GM12878 (cell line): Measurements from ENCODE around the gene SALL1. TPM values are rescaled to one million over a fixed set of nuclear protein-coding genes. Genes with fewer than 3 reads are reported as not detected.

ENCODE experiments used
- ATAC-seq: fragments of 200-7000 bp; cut with Tn5 transposase; 3 replicates; pipeline ENCODE4 v1.9.1; 2020; ENCODE audit warnings: mild to moderate bottlenecking, moderate library complexity
- BruUV-seq: library from RNA; stranded (reverse); fragments of 400-500 nt; replicated peaks from 2 replicates; lab custom pipeline; 2021; lab: Mats Ljungman, UMichigan
- CTCF ChIA-PET: fragments of 300-600 bp; sonication (Branson Sonifier 250); formaldehyde crosslinking; extraction: SDS; loops from one replicate; lab custom pipeline; 2021; ENCODE audit warnings: inconsistent platforms; lab: Yijun Ruan, JAX
- POLR2A ChIA-PET: fragments of 350-600 bp; formaldehyde crosslinking; extraction: SDS; loops from one replicate; lab custom pipeline; 2021; ENCODE audit warnings: inconsistent platforms; lab: Charles Lee
- RAD21 ChIA-PET: fragments of 300-600 bp; sonication (Branson Sonifier 250); formaldehyde crosslinking; loops from one replicate; lab custom pipeline; 2023; ENCODE audit warnings: antibody characterized with exemption; ENCODE audit not compliant: unreplicated experiment; lab: Charles Lee
- SMC1A ChIA-PET: fragments of 300-600 bp; sonication (Branson Sonifier 250); formaldehyde crosslinking; loops from one replicate; lab custom pipeline; 2023; ENCODE audit not compliant: unreplicated experiment, uncharacterized antibody; lab: Charles Lee
- DNase-seq: peaks from one replicate; pipeline ENCODE4 v3.0.0-alpha.2; 2011; ENCODE audit warnings: low read depth, low spot score
- FAIRE-seq: peaks from 3 replicates; lab custom pipeline; 2011; peaks lifted over from hg19 to GRCh38; lab: Jason Lieb, UNC
- H2AFZ ChIP-seq: 2 replicates; pipeline ENCODE4 v1.6.0; 2011; ENCODE audit warnings: low read depth, low read length, control low read depth; ENCODE audit not compliant: control insufficient read depth
- H3K27ac ChIP-seq: 2 replicates; pipeline ENCODE4 v1.5.1; 2011; ENCODE audit warnings: control low read depth; ENCODE audit not compliant: control insufficient read depth, insufficient read depth
- H3K27me3 ChIP-seq, 2 experiments: replicated peaks in 1 of 2; 2 replicates each; pipeline versions ENCODE4 v1.6.0 to v1.6.1; 2011; ENCODE audit warnings: low read length in 1 of 2; ENCODE audit not compliant: control insufficient read depth in 2 of 2, insufficient read depth in 2 of 2
- H3K36me3 ChIP-seq, 2 experiments: 2 replicates each; pipeline ENCODE4 v1.5.1; 2011; ENCODE audit warnings: low read length in 1 of 2; ENCODE audit not compliant: control insufficient read depth in 2 of 2, insufficient read depth in 2 of 2
- H3K4me1 ChIP-seq: 2 replicates; pipeline ENCODE4 v1.6.1; 2011; ENCODE audit warnings: mild to moderate bottlenecking, low read length, moderate library complexity, mixed read lengths; ENCODE audit not compliant: control insufficient read depth, insufficient read depth
- H3K4me2 ChIP-seq: 2 replicates; pipeline ENCODE4 v1.6.0; 2011; ENCODE audit warnings: control low read depth; ENCODE audit not compliant: control insufficient read depth, insufficient read depth
- H3K4me3 ChIP-seq: fragments of 200-600 bp; sonication (generic); 2 replicates; pipeline ENCODE4 v1.5.1; 2016
- H3K79me2 ChIP-seq: 2 replicates; pipeline ENCODE4 v1.6.0; 2011; ENCODE audit warnings: low read length; ENCODE audit not compliant: control insufficient read depth, insufficient read depth
- H3K9ac ChIP-seq: 2 replicates; pipeline ENCODE4 v1.8.0; 2011; ENCODE audit warnings: low read length, control low read depth, mixed read lengths; ENCODE audit not compliant: control insufficient read depth, insufficient read depth
- H3K9me3 ChIP-seq: replicated peaks from 3 replicates; pipeline ENCODE4 v1.5.1; 2011; ENCODE audit warnings: mild to moderate bottlenecking, low read length; ENCODE audit not compliant: control insufficient read depth, insufficient read depth
- H4K20me1 ChIP-seq: 2 replicates; pipeline ENCODE4 v1.6.0; 2011; ENCODE audit not compliant: control insufficient read depth, insufficient read depth
- BCL11A ChIP-seq: IDR thresholded peaks from 2 replicates; pipeline ENCODE4 v1.6.1; 2011; ENCODE audit warnings: low read depth, low read length
- BHLHE40 ChIP-seq, 2 experiments: fragments of 450-650 bp in 1 of 2; IDR thresholded peaks; 2 replicates each; pipeline ENCODE4 v1.6.1; 2011 to 2017; ENCODE audit warnings: low read depth in 2 of 2, borderline replicate concordance in 1 of 2, improper control_type of control experiment in 1 of 2, low read length in 1 of 2, mild to moderate bottlenecking in 1 of 2
- IKZF2 ChIP-seq, 2 experiments: fragments of 450-650 bp; IDR thresholded peaks; 2 replicates each; pipeline ENCODE4 v1.6.1; 2017; ENCODE audit warnings: mild to moderate bottlenecking in 2 of 2, moderate library complexity in 2 of 2
- LARP7 ChIP-seq: fragments of 450-650 bp; IDR thresholded peaks from 2 replicates; pipeline ENCODE4 v1.6.1; 2017; ENCODE audit warnings: mild to moderate bottlenecking
- MTA2 ChIP-seq: fragments of 450-650 bp; IDR thresholded peaks from 2 replicates; pipeline ENCODE4 v1.6.1; 2016; ENCODE audit warnings: low read depth, mild to moderate bottlenecking, moderate library complexity
- ZNF217 ChIP-seq: fragments of 450-650 bp; IDR thresholded peaks from 2 replicates; pipeline ENCODE4 v1.6.1; 2017; ENCODE audit warnings: antibody characterized with exemption, mild to moderate bottlenecking
- WGBS: methylation state at CpG from one replicate; pipeline ENCODE4 v1.1.6; 2016; ENCODE audit warnings: low lambda C conversion rate; ENCODE audit not compliant: insufficient replicate concordance, insufficient coverage; ENCODE audit errors: missing lambda C conversion rate; 5-methylcytosine and 5-hydroxymethylcytosine counted together
- in situ Hi-C: fragments of 300-500 bp; cut with MboI; formaldehyde crosslinking; loops from 9 replicates; pipeline ENCODE4 v1.14.3; 2018; ENCODE audit warnings: mixed read lengths
- intact Hi-C: fragments of 100-400 bp; cut with micrococcal nuclease; formaldehyde crosslinking; loops from one replicate; pipeline ENCODE4 v1.14.2; 2022; ENCODE audit not compliant: unreplicated experiment
- polyA plus RNA-seq, 11 experiments: library from polyadenylated mRNA; depleted of rRNA in 4 of 11; unstranded in 6 of 11; stranded (reverse) in 5 of 11; fragments of >200 nt; fragmentation: Nextera tagmentation in 4 of 11; fragmentation: Illumina TruSeq in 1 of 11; extraction: Ambion mirVana in 4 of 11; extraction: Trizol in 1 of 11; gene quantifications; 1 replicate in 1 of 11; 2 replicates in 10 of 11; pipeline versions ENCODE4 v1.2.1 to v1.2.3, GENCODE V29; 2011 to 2016; ENCODE audit warnings: inconsistent platforms in 2 of 11, missing spikeins in 2 of 11, low read depth in 1 of 11
- total RNA-seq, 4 experiments: library from RNA; depleted of rRNA in 3 of 4; stranded (reverse); fragments of >200 nt in 3 of 4; fragmentation: Illumina TruSeq in 1 of 4; extraction: Trizol in 1 of 4; gene quantifications; 2 replicates each; pipeline versions ENCODE4 v1.2.1 to v1.2.3, GENCODE V29; 2013 to 2021
- TF ChIP-seq, protein P1 (sequence below): IDR thresholded peaks from 2 replicates; pipeline ENCODE4 v1.6.1; 2012; ENCODE audit warnings: improper control_type of control experiment, low read depth, low read length; ENCODE audit not compliant: insufficient replicate concordance

The SALL1 gene
- total and polyA plus RNA-seq, 10 of the 15 experiments (the other 5 are each of a cell fraction or from before 2014, with no cell fraction given) = 0.01 to 0.08 (median 0.03) TPM; not detected in 6

DNA sequence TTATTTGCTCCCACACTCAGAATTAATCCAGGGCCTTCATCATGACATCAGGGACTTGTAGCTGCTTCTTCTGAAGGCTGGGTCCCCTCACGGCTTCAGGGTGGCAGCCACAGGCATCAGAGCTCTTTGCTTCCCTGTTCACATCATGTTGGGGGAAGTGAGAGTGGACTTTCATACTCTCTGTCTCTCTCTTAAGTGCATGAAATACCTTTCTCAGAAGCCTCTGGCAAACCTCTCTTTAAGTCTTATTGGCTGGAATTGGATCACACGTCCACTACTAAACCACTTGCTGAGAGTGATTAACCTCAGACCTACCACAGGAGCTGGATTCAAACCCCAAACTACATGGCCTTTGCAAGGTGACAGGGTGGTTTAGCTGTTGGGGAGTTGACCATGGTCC lies 17.7 kb upstream of the SALL1 start:
- BruUV-seq = no TSS peak
- SMC1A ChIA-PET = interaction anchor here (1.1 to 1.2 kb wide), 2 partner anchors 15 to 362 kb away, joined by 3 to 4 read pairs; no protein-coding TSS in a partner anchor
- peak; percentile 60 for ATAC-seq
- 0% methylated on average over 2 of the region's 2 CpGs for WGBS
- Histone ChIP-seq H2AFZ (no peak overlapping the region), H3K4me3 (no peak overlapping the region), H4K20me1 (no peaks in the 10 kb centered on the region), H3K9me3 (no peaks in the 10 kb centered on the region), H3K4me2 (no peak overlapping the region), H3K79me2 (no peaks in the 10 kb centered on the region), H3K27ac (no peak overlapping the region), H3K36me3 (no peaks in the 10 kb centered on the region), H3K4me1 (no peaks in the 10 kb centered on the region), H3K27me3 (no peaks in the 10 kb centered on the region; a peak in 1 of 4 replicates), H3K9ac (no peak overlapping the region)
- no peak for FAIRE-seq
- RAD21 ChIA-PET = interaction anchor here (1.1 kb wide), 1 partner anchor 70 kb away, joined by 3 read pairs; no protein-coding TSS in a partner anchor
- POLR2A ChIA-PET = no interaction called here
- DNase-seq = no peak
- TF ChIP-seq IKZF2 (IDR thresholded peaks at IDR 0.05) (peak in 1 of 2 experiments; percentile 20; a peak in 2 of 4 replicates), BCL11A (no peak), BHLHE40 (IDR thresholded peaks at IDR 0.05; ENCODE audit: borderline replicate concordance in 1 of 2, low read depth in 2 of 2, low read length in 1 of 2) (peak in 1 of 2 experiments; percentile 40; a peak in 1 of 4 replicates), MTA2 (peak; percentile 59)
- intact Hi-C loops (no loop called here), in situ Hi-C loops (no loop called here)
- CTCF ChIA-PET = interaction anchor here (0.6 kb wide), 1 partner anchor 173 kb away, joined by 3 read pairs; no protein-coding TSS in a partner anchor

- no peak overlapping the region for H2AFZ ChIP-seq
- POLR2A ChIA-PET = no interaction called here
- no peaks in the 10 kb centered on the region for H4K20me1 ChIP-seq
- SMC1A ChIA-PET = interaction anchor here (1.1 kb wide), 1 partner anchor 16 kb away, joined by 3 read pairs; no protein-coding TSS in a partner anchor
- no peaks in the 10 kb centered on the region; a peak in 1 of 4 replicates for H3K27me3 ChIP-seq
- WGBS = under 1% methylated on average over 9 of the region's 9 CpGs
- H3K9me3 ChIP-seq = no peaks in the 10 kb centered on the region
- RAD21 ChIA-PET = no interaction called here
- H3K36me3 ChIP-seq = no peaks in the 10 kb centered on the region
- H3K4me2 ChIP-seq = no peak overlapping the region
- H3K79me2 ChIP-seq = no peaks in the 10 kb centered on the region
- CTCF ChIA-PET = no interaction called here
- in situ Hi-C loops = no loop called here
- TF ChIP-seq, protein P1, sequence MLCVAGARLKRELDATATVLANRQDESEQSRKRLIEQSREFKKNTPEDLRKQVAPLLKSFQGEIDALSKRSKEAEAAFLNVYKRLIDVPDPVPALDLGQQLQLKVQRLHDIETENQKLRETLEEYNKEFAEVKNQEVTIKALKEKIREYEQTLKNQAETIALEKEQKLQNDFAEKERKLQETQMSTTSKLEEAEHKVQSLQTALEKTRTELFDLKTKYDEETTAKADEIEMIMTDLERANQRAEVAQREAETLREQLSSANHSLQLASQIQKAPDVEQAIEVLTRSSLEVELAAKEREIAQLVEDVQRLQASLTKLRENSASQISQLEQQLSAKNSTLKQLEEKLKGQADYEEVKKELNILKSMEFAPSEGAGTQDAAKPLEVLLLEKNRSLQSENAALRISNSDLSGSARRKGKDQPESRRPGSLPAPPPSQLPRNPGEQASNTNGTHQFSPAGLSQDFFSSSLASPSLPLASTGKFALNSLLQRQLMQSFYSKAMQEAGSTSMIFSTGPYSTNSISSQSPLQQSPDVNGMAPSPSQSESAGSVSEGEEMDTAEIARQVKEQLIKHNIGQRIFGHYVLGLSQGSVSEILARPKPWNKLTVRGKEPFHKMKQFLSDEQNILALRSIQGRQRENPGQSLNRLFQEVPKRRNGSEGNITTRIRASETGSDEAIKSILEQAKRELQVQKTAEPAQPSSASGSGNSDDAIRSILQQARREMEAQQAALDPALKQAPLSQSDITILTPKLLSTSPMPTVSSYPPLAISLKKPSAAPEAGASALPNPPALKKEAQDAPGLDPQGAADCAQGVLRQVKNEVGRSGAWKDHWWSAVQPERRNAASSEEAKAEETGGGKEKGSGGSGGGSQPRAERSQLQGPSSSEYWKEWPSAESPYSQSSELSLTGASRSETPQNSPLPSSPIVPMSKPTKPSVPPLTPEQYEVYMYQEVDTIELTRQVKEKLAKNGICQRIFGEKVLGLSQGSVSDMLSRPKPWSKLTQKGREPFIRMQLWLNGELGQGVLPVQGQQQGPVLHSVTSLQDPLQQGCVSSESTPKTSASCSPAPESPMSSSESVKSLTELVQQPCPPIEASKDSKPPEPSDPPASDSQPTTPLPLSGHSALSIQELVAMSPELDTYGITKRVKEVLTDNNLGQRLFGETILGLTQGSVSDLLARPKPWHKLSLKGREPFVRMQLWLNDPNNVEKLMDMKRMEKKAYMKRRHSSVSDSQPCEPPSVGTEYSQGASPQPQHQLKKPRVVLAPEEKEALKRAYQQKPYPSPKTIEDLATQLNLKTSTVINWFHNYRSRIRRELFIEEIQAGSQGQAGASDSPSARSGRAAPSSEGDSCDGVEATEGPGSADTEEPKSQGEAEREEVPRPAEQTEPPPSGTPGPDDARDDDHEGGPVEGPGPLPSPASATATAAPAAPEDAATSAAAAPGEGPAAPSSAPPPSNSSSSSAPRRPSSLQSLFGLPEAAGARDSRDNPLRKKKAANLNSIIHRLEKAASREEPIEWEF = no peak
- TF ChIP-seq LARP7 = no peak
- TF ChIP-seq IKZF2 (IDR thresholded peaks at IDR 0.05) = no peak
- no peak for TF ChIP-seq ZNF217
- H3K9ac ChIP-seq = no peak overlapping the region
- no peaks in the 10 kb centered on the region for H3K4me1 ChIP-seq
- BruUV-seq = no TSS peak
- intact Hi-C loops = no loop called here
- ATAC-seq (no peak), FAIRE-seq (no peak), DNase-seq (no peak)
- no peak overlapping the region for H3K27ac ChIP-seq
- no peak overlapping the region for H3K4me3 ChIP-seq
Observed at GRCh38 chr16:51167170-51167895, 16.3 kb upstream of the SALL1 start.
